Neural progenitor cell (in vitro differentiated cells): ENCODE data around the gene FSTL4. TPM values are rescaled to one million over a fixed set of nuclear protein-coding genes. Genes with fewer than 3 reads are reported as not detected.
A peak's percentile ranks its signal among the peaks of the same experiment; 100 is the strongest.

ENCODE experiments used
- DNase-seq: peaks from one replicate; pipeline ENCODE4 v3.0.0-alpha.2; 2016; ENCODE audit warnings: low spot score
- H2AFZ ChIP-seq: fragments of 200-600 bp; sonication (generic); replicated peaks from 2 replicates; pipeline ENCODE4 v1.6.1; 2016; ENCODE audit warnings: antibody characterized with exemption
- H3F3A ChIP-seq: fragments of 200-600 bp; sonication (generic); 2 replicates; pipeline ENCODE4 v1.6.1; 2016; ENCODE audit warnings: antibody characterized with exemption, low read depth
- H3K27ac ChIP-seq: fragments of 200-600 bp; sonication (generic); 2 replicates; pipeline ENCODE4 v1.5.1; 2016; ENCODE audit warnings: mild to moderate bottlenecking
- H3K27me3 ChIP-seq: fragments of 200-600 bp; sonication (generic); 2 replicates; pipeline ENCODE4 v1.6.1; 2016; ENCODE audit warnings: mild to moderate bottlenecking, moderate library complexity
- H3K36me3 ChIP-seq: fragments of 200-600 bp; sonication (generic); 2 replicates; pipeline ENCODE4 v1.5.1; 2016
- H3K4me1 ChIP-seq: fragments of 200-600 bp; sonication (generic); 2 replicates; pipeline ENCODE4 v1.6.1; 2016; ENCODE audit warnings: mixed run types
- H3K4me2 ChIP-seq: fragments of 200-600 bp; sonication (generic); 2 replicates; pipeline ENCODE4 v1.6.1; 2016
- H3K4me3 ChIP-seq: fragments of 200-600 bp; sonication (generic); 2 replicates; pipeline ENCODE4 v1.5.1; 2016
- H3K79me2 ChIP-seq: fragments of 200-600 bp; sonication (generic); 2 replicates; pipeline ENCODE4 v1.6.1; 2016; ENCODE audit warnings: low read depth
- H3K9ac ChIP-seq: fragments of 200-600 bp; sonication (generic); 2 replicates; pipeline ENCODE4 v1.6.1; 2016
- H3K9me3 ChIP-seq: fragments of 200-600 bp; sonication (generic); 2 replicates; pipeline ENCODE4 v1.5.1; 2016; ENCODE audit warnings: low read depth
- H4K20me1 ChIP-seq: fragments of 200-600 bp; sonication (generic); 2 replicates; pipeline ENCODE4 v1.6.1; 2016; ENCODE audit warnings: low read depth
- H3K27ac Mint-ChIP-seq: 3 replicates; pipeline ENCODE4 v1.8.0; 2021; ENCODE audit warnings: mixed read lengths
- H3K27me3 Mint-ChIP-seq: 2 replicates; pipeline ENCODE4 v1.8.0; 2022; ENCODE audit warnings: low read depth, mild to moderate bottlenecking, inconsistent platforms, moderate library complexity, mixed read lengths; ENCODE audit not compliant: insufficient read depth
- H3K36me3 Mint-ChIP-seq: 3 replicates; pipeline ENCODE4 v1.8.0; 2021; ENCODE audit warnings: mixed read lengths
- H3K4me1 Mint-ChIP-seq: 3 replicates; pipeline ENCODE4 v1.8.0; 2021; ENCODE audit warnings: mixed read lengths
- H3K4me3 Mint-ChIP-seq: 3 replicates; pipeline ENCODE4 v1.8.0; 2021; ENCODE audit warnings: mild to moderate bottlenecking, moderate library complexity, mixed read lengths
- H3K9me3 Mint-ChIP-seq: 3 replicates; pipeline ENCODE4 v1.8.0; 2020; ENCODE audit warnings: mixed read lengths
- CTCF ChIP-seq: fragments of 200-600 bp; sonication (generic); IDR thresholded peaks from 2 replicates; pipeline ENCODE4 v1.5.1; 2017; ENCODE audit warnings: antibody characterized with exemption, mild to moderate bottlenecking
- EZH2 ChIP-seq: fragments of 200-600 bp; sonication (generic); IDR thresholded peaks from 2 replicates; pipeline ENCODE4 v1.6.1; 2017; ENCODE audit warnings: antibody characterized with exemption, mild to moderate bottlenecking, moderate library complexity
- EZH2phosphoT487 ChIP-seq: fragments of 200-600 bp; sonication (generic); IDR thresholded peaks from 2 replicates; pipeline ENCODE4 v1.6.1; 2017; ENCODE audit warnings: antibody characterized with exemption
- total RNA-seq: library from RNA; depleted of rRNA; stranded (reverse); fragments of >200 nt; gene quantifications from 2 replicates; pipeline ENCODE4 v1.2.3, GENCODE V29; 2015; ENCODE audit warnings: low replicate concordance

FSTL4 gene
- total RNA-seq, 1 donor from 2014 or later = 0.95 TPM

GRCh38 chr5:133431326-133431865, 180.9 kb downstream of the FSTL4 start:
- H3K9ac ChIP-seq = no peak overlapping the region
- no peaks in the 10 kb centered on the region for H3K79me2 ChIP-seq
- peak overlapping the region; percentile 24 for H3K4me2 ChIP-seq
- H3F3A ChIP-seq = peaks cover 20% of the 10 kb centered on the region
- Mint-ChIP-seq H3K36me3 (no peaks in the 10 kb centered on the region), H3K27me3 (peaks cover 18% of the 10 kb centered on the region), H3K4me3 (no peak overlapping the region), H3K27ac (peak overlapping the region; percentile 52), H3K9me3 (no peaks in the 10 kb centered on the region), H3K4me1 (peaks cover 60% of the 10 kb centered on the region)
- no peak overlapping the region for H2AFZ ChIP-seq
- TF ChIP-seq CTCF (no peak), EZH2phosphoT487 (no peak), EZH2 (no peak)
- H3K4me1 ChIP-seq = peaks cover 67% of the 10 kb centered on the region
- peak; percentile 51 for DNase-seq
- H3K27me3 ChIP-seq = no peaks in the 10 kb centered on the region
- H4K20me1 ChIP-seq = no peaks in the 10 kb centered on the region
- H3K27ac ChIP-seq = no peak overlapping the region
- H3K9me3 ChIP-seq = no peaks in the 10 kb centered on the region
- H3K4me3 ChIP-seq = no peak overlapping the region
- H3K36me3 ChIP-seq = no peaks in the 10 kb centered on the region

GRCh38 chr5:133430095-133430494, 182.2 kb downstream of the FSTL4 start:
- peaks cover 34% of the 10 kb centered on the region for H3F3A ChIP-seq
- Mint-ChIP-seq H3K27me3 (peaks cover 28% of the 10 kb centered on the region), H3K9me3 (no peaks in the 10 kb centered on the region), H3K27ac (no peak overlapping the region), H3K4me3 (no peak overlapping the region), H3K4me1 (peaks cover 61% of the 10 kb centered on the region), H3K36me3 (no peaks in the 10 kb centered on the region)
- no peak overlapping the region for H3K4me2 ChIP-seq
- no peaks in the 10 kb centered on the region for H3K9me3 ChIP-seq
- no peaks in the 10 kb centered on the region for H3K79me2 ChIP-seq
- H4K20me1 ChIP-seq = no peaks in the 10 kb centered on the region
- no peak for TF ChIP-seq EZH2phosphoT487
- no peak for TF ChIP-seq EZH2
- no peak for TF ChIP-seq CTCF
- H3K9ac ChIP-seq = no peak overlapping the region
- no peaks in the 10 kb centered on the region for H3K36me3 ChIP-seq
- peaks cover 68% of the 10 kb centered on the region for H3K4me1 ChIP-seq
- H3K27me3 ChIP-seq = no peaks in the 10 kb centered on the region
- DNase-seq = no peak
- no peak overlapping the region for H2AFZ ChIP-seq
- H3K27ac ChIP-seq = no peak overlapping the region
- H3K4me3 ChIP-seq = no peak overlapping the region

- H3F3A ChIP-seq = peaks cover 42% of the 10 kb centered on the region
- peaks cover 34% of the 10 kb centered on the region for H3K27me3 Mint-ChIP-seq
Observed at GRCh38 chr5:133429046-133429445, 183.3 kb downstream of the FSTL4 start.

More at GRCh38 chr5:133429046-133429445, 183.3 kb downstream of the FSTL4 start:
- Histone ChIP-seq H3K9me3 (no peaks in the 10 kb centered on the region), H3K4me2 (no peak overlapping the region), H3K27ac (no peak overlapping the region), H3K4me1 (peaks cover 76% of the 10 kb centered on the region), H3K9ac (no peak overlapping the region), H2AFZ (no peak overlapping the region), H3K36me3 (no peaks in the 10 kb centered on the region), H3K4me3 (no peak overlapping the region), H4K20me1 (no peaks in the 10 kb centered on the region), H3K79me2 (no peaks in the 10 kb centered on the region), H3K27me3 (no peaks in the 10 kb centered on the region)
- DNase-seq = no peak
- no peaks in the 10 kb centered on the region for H3K9me3 Mint-ChIP-seq
- peaks cover 72% of the 10 kb centered on the region for H3K4me1 Mint-ChIP-seq
- no peaks in the 10 kb centered on the region for H3K36me3 Mint-ChIP-seq
- TF ChIP-seq CTCF (no peak), EZH2 (no peak), EZH2phosphoT487 (no peak)
- H3K4me3 Mint-ChIP-seq = no peak overlapping the region
- no peak overlapping the region for H3K27ac Mint-ChIP-seq
